WERI-Rb-1 (cell line): ENCODE results near the gene APBA2.
"Not testable (repeated sequence)": the region's sequence is repeated elsewhere in the genome, so short reads cannot be mapped to it uniquely, and the experiment has no call there.

Experiments
- DNase-seq: peaks from one replicate; pipeline ENCODE4 v3.0.0-alpha.2; 2020
- H3K27ac ChIP-seq: fragments of 250-450 bp; sonication (Bioruptor Pico); 2 replicates; pipeline ENCODE4 v1.5.1; 2020; ENCODE audit warnings: mild to moderate bottlenecking, moderate library complexity
- H3K27me3 ChIP-seq: fragments of 250-450 bp; sonication (Bioruptor Pico); 2 replicates; pipeline ENCODE4 v1.5.1; 2021; ENCODE audit warnings: mild to moderate bottlenecking, low read depth, moderate library complexity; ENCODE audit not compliant: insufficient read depth, severe bottlenecking
- H3K36me3 ChIP-seq: fragments of 250-450 bp; sonication (Bioruptor Pico); 2 replicates; pipeline ENCODE4 v1.5.1; 2020; ENCODE audit warnings: mild to moderate bottlenecking, moderate library complexity
- H3K4me3 ChIP-seq: 2 replicates; pipeline ENCODE4 v1.5.1; 2011; ENCODE audit warnings: low read depth, mild to moderate bottlenecking, control low read depth, low read length
- H3K9me3 ChIP-seq: fragments of 250-450 bp; sonication (Bioruptor Pico); 2 replicates; pipeline ENCODE4 v1.5.1; 2021; ENCODE audit warnings: mild to moderate bottlenecking, moderate library complexity; ENCODE audit not compliant: severe bottlenecking
- CTCF ChIP-seq: IDR thresholded peaks from 2 replicates; pipeline ENCODE4 v1.5.1; 2011; ENCODE audit warnings: low read depth, mild to moderate bottlenecking, control low read depth, inconsistent platforms, low read length

APBA2 gene

GRCh38 chr15:28861031-28861534 lies 24.7 kb upstream of the APBA2 start:
- no peak for TF ChIP-seq CTCF
- H3K27ac ChIP-seq: no peak overlapping the region
- peaks cover 10% of the 10 kb centered on the region; the same call in 1 of the 2 replicates for H3K36me3 ChIP-seq
- DNase-seq: no peak
- no peaks in the 10 kb centered on the region for H3K9me3 ChIP-seq
- H3K4me3 ChIP-seq: no peak overlapping the region
- no peaks in the 10 kb centered on the region for H3K27me3 ChIP-seq

GRCh38 chr15:28861589-28862293 lies 24.0 kb upstream of the APBA2 start:
- H3K27me3 ChIP-seq, H3K4me3 ChIP-seq, H3K27ac ChIP-seq, DNase-seq, H3K36me3 ChIP-seq, H3K9me3 ChIP-seq: not testable (repeated sequence)

GRCh38 chr15:28868744-28869345 lies 16.9 kb upstream of the APBA2 start:
- TF ChIP-seq CTCF: no peak
- Histone ChIP-seq H3K4me3 (no peak overlapping the region), H3K36me3 (no peaks in the 10 kb centered on the region), H3K27ac (no peak overlapping the region), H3K27me3 (no peaks in the 10 kb centered on the region), H3K9me3 (no peaks in the 10 kb centered on the region)
- DNase-seq: no peak

GRCh38 chr15:28871168-28871567 lies 14.6 kb upstream of the APBA2 start:
- Histone ChIP-seq H3K27me3 (no peaks in the 10 kb centered on the region), H3K4me3 (no peak overlapping the region), H3K9me3 (no peaks in the 10 kb centered on the region), H3K27ac (no peak overlapping the region), H3K36me3 (no peaks in the 10 kb centered on the region)
- DNase-seq: no peak
- no peak for TF ChIP-seq CTCF

GRCh38 chr15:28873006-28873405 lies 12.8 kb upstream of the APBA2 start:
- no peaks in the 10 kb centered on the region for H3K9me3 ChIP-seq
- DNase-seq: no peak
- H3K27ac ChIP-seq: no peak overlapping the region
- H3K27me3 ChIP-seq: no peaks in the 10 kb centered on the region
- no peak for TF ChIP-seq CTCF
- no peak overlapping the region for H3K4me3 ChIP-seq
- no peaks in the 10 kb centered on the region for H3K36me3 ChIP-seq

GRCh38 chr15:28873585-28874190 lies 12.1 kb upstream of the APBA2 start:
- Histone ChIP-seq H3K36me3 (no peaks in the 10 kb centered on the region), H3K9me3 (no peaks in the 10 kb centered on the region), H3K4me3 (no peak overlapping the region), H3K27ac (no peak overlapping the region), H3K27me3 (no peaks in the 10 kb centered on the region)
- no peak for DNase-seq
- no peak for TF ChIP-seq CTCF
